NCI-H1436 treated with DMSO at 0.1 percent for 48 hours (cell line): ENCODE data around the gene MT1M.
"Not testable (repeated sequence)": the region's sequence is repeated elsewhere in the genome, so short reads cannot be mapped to it uniquely, and the experiment has no call there.

Experiments
- DNase-seq: peaks from one replicate; lab custom pipeline; 2025; lab: John Stamatoyannopoulos, UW

MT1M gene

DNA sequence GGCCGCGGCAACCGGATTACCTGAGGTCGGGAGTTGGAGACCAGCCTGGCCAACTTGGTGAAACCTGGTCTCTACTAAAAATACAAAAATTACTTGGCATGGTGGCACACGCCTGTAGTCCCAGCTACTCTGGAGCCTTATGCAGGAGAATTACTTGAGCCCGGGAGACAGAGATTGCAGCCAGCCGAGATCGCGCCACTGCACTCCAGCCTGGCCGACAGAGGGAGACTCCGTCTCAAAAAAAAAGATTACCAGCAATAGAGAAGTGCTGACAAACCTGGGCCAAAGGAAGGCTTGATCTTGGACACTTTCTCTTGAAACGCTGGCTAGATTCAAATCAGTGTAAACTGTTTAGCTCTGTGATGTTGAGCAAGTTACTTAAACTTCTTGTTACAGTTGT, 41.5 kb downstream of the MT1M start:
- no peak for DNase-seq

DNA sequence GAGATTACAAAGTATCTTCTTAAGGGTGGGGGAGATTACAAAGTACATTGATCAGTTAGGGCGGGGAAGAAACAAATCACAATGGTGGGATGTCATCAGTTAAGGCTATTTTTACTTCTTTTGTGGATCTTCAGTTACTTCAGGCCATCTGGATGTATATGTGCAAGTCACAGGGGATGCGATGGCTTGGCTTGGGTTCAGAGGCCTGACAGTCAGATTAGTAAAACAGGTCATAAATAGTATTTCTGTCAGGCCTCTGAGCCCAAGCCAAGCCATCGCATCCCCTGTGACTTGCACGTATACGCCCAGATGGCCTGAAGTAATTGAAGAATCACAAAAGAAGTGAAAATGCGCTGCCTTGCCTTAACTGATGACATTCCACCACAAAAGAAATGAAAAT, 42.1 kb downstream of the MT1M start:
- DNase-seq = not testable (repeated sequence)

DNA sequence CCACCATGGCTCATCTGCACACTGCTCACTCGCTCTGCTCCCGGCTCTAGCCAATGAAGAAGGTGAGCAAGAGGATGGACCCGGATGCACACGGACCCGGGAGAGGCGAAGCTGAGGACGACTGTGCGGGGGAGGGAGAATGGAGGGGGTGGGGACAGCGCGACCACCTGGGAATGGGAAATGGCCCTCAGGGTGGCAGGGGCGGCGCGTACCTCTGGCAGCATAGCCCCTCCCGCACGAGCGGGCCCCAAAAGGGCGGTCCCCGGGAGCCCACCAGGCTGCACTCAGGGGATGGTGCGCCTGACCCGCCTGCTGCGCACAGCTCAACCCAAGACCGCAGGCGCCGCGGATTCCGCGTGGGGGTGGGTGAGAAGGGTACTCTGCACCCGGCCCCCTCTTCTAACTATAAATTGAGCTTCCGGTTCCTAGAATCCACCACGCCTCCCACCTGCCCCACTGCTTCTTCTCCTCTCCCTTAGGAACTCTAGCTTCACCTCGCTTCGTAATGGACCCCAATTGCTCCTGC, 43.3 kb downstream of the MT1M start:
- no peak for DNase-seq

DNA sequence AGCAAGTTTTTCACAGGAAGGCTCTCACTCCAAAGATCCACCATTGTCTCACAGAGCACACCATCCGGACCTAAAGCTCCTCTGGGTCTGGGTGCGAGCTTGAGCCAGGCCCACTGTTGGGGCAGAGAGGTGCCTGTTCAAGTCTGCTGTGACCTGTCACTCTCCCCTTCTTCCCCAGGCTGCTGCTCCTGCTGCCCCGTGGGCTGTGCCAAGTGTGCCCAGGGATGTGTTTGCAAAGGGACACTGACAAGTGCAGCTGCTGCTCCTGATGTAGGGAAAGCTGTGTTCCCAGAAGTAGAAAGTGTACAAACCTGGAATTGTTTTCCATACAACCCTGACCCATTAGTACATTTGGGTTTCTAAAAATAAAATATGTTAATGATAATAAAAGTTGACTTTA, 45.0 kb downstream of the MT1M start:
- no peak for DNase-seq

GRCh38 chr16:56679078-56679730, 46.7 kb downstream of the MT1M start:
- DNase-seq = no peak

- no peak for DNase-seq
Observed at GRCh38 chr16:56679818-56680217, 47.4 kb downstream of the MT1M start.

GRCh38 chr16:56681939-56682702, 49.7 kb downstream of the MT1M start, which contains the start of gene MT1X:
Gene MT1X (plus strand): TSS chr16:56682470. CDS start chr16:56682541, 71 bp downstream.
- no peak for DNase-seq

DNA sequence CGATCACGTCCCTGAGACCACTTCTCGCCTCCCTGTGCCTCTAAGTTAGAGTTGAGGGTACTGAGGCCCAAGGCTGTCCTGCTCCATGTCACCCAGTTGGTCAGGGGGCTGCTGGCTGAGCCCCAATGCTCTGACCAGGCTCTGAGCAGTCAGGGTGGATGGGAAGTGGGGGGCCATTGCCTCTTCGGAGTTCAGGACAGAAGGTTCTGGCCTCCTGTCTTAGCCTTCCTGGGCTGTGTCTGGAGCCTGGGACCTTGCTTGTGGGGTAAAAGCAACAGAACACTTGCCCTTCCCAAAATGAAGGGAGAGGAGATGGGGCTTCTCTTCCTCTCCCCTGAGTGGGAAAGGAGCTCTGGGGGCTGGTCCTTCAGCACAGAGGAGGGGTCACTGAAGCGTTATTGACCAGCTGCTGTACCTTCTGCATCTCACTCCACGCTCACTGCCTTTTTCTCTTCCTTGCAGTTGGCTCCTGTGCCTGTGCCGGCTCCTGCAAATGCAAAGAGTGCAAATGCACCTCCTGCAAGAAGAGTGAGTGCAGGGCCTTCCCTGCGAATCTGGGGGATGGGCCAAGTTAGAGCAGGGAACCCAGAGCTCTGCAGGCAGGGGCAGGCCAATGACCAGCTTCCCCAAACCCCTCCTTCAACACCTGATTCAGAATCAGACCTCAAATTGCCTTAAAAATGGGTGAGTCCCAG, 50.4 kb downstream of the MT1M start:
- no peak for DNase-seq
